Prostate gland (tissue), 2 donors: Measurements from ENCODE around the gene HSP90AB1. TPM values are rescaled to one million over a fixed set of nuclear protein-coding genes. Genes with fewer than 3 reads are reported as not detected.

ENCODE experiments used
- DNase-seq: peaks from one replicate; pipeline ENCODE4 v3.0.0-alpha.2; 2019; ENCODE audit warnings: low spot score
- H3K27ac ChIP-seq, 2 donors: fragments of 200-600 bp; sonication (generic); 2 replicates each; pipeline ENCODE4 v1.5.1; 2017 to 2019
- H3K27me3 ChIP-seq: fragments of 200-600 bp; sonication (generic); replicated peaks from 2 replicates; pipeline ENCODE4 v1.5.1; 2019; ENCODE audit not compliant: insufficient read depth
- H3K36me3 ChIP-seq, 2 donors: fragments of 200-600 bp; sonication (generic); 1 replicate in 1 of 2; 2 replicates in 1 of 2; pipeline versions ENCODE4 v1.5.1 to v1.8.1; 2017 to 2019
- H3K4me1 ChIP-seq: fragments of 200-600 bp; sonication (generic); replicated peaks from 2 replicates; pipeline ENCODE4 v1.5.1; 2019
- H3K4me3 ChIP-seq, 2 donors: fragments of 200-600 bp; sonication (generic); 2 replicates each; pipeline ENCODE4 v1.5.1; 2017 to 2019
- H3K9me3 ChIP-seq: fragments of 200-600 bp; sonication (generic); 2 replicates; pipeline ENCODE4 v1.5.1; 2017
- POLR2A ChIP-seq: fragments of 450-650 bp; IDR thresholded peaks from one replicate; pipeline ENCODE4 v1.6.1; 2016; ENCODE audit warnings: antibody characterized with exemption, mild to moderate bottlenecking
- POLR2AphosphoS5 ChIP-seq: sonication (generic); formaldehyde crosslinking; IDR thresholded peaks from one replicate; pipeline ENCODE4 v1.6.1; 2017; ENCODE audit warnings: antibody characterized with exemption
- WGBS: methylation state at CpG from one replicate; pipeline ENCODE4 v1.1.5; 2018; 5-methylcytosine and 5-hydroxymethylcytosine counted together
- intact Hi-C: fragments of 100-400 bp; cut with DNase I; formaldehyde crosslinking; loops from one replicate; pipeline ENCODE4 v1.14.2; 2022
- total RNA-seq, 2 donors: library from RNA; depleted of rRNA; stranded (reverse); fragments of >200 nt; gene quantifications; one replicate each; pipeline ENCODE4 v1.1.0, GENCODE V29; 2016
- TF ChIP-seq, protein P1 (sequence below), 4 experiments: fragments of 200-600 bp in 2 of 4; fragments of 450-650 bp in 2 of 4; sonication (generic) in 2 of 4; IDR thresholded peaks; 1 replicate in 3 of 4; 2 replicates in 1 of 4; pipeline ENCODE4 v1.5.1; 2016 to 2019; ENCODE audit warnings: antibody characterized with exemption in 4 of 4, mild to moderate bottlenecking in 2 of 4, moderate library complexity in 2 of 4

Gene HSP90AB1
- total RNA-seq, 2 donors from 2014 or later, result 650 to 805 TPM

DNA sequence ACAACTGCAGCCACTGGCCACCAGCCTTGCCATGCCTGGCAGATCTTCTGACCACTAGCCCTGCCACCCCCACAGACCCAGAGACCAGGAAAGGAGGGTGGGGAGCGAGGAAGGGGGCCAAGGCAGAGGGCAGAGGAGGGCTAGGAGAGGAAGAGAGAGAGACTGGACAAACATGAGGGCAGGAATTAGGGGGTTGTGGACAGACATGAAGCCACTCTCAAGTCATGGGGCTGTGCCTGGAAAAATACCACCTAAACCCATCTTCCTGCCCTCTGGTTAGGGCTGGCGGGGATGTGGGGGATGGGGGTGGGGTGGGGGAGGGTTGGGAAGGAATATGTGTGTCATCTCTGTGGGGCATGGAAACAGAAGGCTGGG, 25.0 kb upstream of the HSP90AB1 start:
- no peaks in the 10 kb centered on the region for H3K36me3 ChIP-seq
- 84% methylated on average over 2 of the region's 2 CpGs for WGBS
- H3K9me3 ChIP-seq, result no peaks in the 10 kb centered on the region
- H3K27me3 ChIP-seq, result no peaks in the 10 kb centered on the region
- TF ChIP-seq POLR2AphosphoS5 (no peak), POLR2A (no peak)
- TF ChIP-seq, protein P1, sequence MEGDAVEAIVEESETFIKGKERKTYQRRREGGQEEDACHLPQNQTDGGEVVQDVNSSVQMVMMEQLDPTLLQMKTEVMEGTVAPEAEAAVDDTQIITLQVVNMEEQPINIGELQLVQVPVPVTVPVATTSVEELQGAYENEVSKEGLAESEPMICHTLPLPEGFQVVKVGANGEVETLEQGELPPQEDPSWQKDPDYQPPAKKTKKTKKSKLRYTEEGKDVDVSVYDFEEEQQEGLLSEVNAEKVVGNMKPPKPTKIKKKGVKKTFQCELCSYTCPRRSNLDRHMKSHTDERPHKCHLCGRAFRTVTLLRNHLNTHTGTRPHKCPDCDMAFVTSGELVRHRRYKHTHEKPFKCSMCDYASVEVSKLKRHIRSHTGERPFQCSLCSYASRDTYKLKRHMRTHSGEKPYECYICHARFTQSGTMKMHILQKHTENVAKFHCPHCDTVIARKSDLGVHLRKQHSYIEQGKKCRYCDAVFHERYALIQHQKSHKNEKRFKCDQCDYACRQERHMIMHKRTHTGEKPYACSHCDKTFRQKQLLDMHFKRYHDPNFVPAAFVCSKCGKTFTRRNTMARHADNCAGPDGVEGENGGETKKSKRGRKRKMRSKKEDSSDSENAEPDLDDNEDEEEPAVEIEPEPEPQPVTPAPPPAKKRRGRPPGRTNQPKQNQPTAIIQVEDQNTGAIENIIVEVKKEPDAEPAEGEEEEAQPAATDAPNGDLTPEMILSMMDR (IDR thresholded peaks at IDR 0.05), result no peak
- peaks cover 17% of the 10 kb centered on the region for H3K4me1 ChIP-seq
- H3K27ac ChIP-seq, result peak overlapping the region; percentile 78 to 89
- DNase-seq, result no peak
- intact Hi-C loops, result no loop called here
- H3K4me3 ChIP-seq, result no peak overlapping the region

DNA sequence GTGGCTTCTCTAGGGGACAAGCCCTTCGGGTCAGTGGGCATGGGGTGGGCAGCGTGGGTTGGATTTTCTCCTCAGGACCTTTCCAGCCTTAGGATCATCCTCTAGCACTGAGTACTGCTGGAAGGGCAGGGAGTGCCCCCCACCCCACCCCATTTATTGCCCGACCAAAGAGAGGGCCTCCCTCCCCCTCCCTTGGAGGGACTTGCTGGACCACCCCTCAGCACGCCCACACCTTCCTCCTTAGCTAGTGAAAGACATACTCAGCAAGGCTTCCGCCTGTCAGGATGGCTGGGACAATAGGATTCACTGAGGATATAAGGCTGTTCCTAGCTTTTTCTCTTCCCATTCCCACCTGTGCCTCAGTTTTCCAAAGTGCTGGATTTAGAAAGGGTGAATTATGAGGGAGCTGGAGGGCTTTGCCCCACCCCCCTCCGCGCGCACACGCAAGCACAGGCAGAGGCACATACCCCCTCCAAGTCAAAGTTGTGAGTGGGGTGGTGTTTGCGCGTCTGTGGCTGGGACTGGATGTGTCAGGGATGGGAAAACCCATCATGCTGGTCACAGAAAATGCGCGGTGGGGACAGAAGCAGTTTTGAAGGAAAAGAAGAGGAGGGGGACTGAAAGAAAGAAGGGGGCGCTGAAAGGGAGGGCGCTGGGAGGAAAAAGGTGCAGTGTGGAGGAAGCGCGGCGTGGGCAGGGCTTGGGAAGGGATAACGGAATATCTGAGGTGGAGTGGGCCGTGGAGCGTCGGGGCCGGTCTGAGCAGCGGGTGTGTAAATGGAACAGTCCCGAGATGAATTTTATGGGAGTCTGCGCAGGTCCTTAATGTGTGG, 24.2 kb upstream of the HSP90AB1 start:
- Histone ChIP-seq H3K27ac (peak overlapping the region; percentile 78 to 89), H3K4me3 (peak overlapping the region; percentile 54 to 55), H3K36me3 (no peaks in the 10 kb centered on the region), H3K27me3 (no peaks in the 10 kb centered on the region), H3K4me1 (peaks cover 14% of the 10 kb centered on the region), H3K9me3 (no peaks in the 10 kb centered on the region)
- TF ChIP-seq, protein P1 (IDR thresholded peaks at IDR 0.05), result no peak
- no peak for TF ChIP-seq POLR2A
- TF ChIP-seq POLR2AphosphoS5, result no peak
- intact Hi-C loops, result no loop called here
- whole genome bisulfite sequencing, result 26% methylated on average over 26 of the region's 26 CpGs
- DNase-seq, result no peak

DNA sequence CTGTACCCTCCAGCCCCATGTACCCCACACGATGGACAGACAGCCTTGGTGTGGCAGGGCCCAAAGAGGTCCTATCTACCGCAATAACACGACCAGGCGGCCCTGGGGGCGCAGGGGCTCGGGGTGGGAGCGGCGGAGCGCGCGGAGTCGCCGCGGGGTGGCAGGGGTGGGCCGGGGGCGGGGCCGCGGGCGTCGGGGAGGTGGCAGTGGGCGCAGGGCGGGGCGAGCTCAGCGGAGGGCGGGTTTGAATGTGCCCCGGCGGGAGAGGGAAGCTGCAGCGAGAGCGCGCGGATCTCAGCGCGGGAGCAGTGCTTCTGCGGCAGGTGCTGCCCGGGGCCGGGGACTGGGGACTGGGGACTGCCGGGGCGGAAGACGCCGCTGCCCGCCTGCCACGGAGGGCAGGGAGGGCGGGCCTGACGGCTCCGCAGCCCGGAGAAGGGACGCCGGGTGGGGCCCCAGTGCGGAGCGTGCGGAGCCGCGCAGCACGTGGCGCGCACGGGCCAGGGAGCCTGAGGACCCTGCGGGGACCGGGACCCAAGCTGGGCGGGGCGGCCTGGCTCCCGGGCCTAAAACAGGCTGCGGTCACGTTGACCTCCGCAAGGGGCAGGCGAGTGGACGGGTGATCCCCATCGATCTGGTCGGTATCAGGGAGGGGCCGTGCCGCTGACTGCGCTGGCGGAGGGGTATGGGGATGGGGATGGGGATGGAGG, 23.4 kb upstream of the HSP90AB1 start, which contains the start of gene SLC29A1:
TSS of gene SLC29A1 (plus strand) at position 277 of the 710 bp plus-strand sequence. CDS start 3,719 bp downstream, outside the sequence.
- peaks cover 12% of the 10 kb centered on the region for H3K4me1 ChIP-seq
- no peaks in the 10 kb centered on the region for H3K36me3 ChIP-seq
- H3K4me3 ChIP-seq, result peak within 1 kb of the TSS; percentile 54 to 55
- H3K27ac ChIP-seq, result peak within 1 kb of the TSS; percentile 78 to 89
- DNase-seq, result peak; percentile 81
- no peaks in the 10 kb centered on the region for H3K9me3 ChIP-seq
- TF ChIP-seq POLR2AphosphoS5, result peak; percentile 46
- TF ChIP-seq, protein P1 (IDR thresholded peaks at IDR 0.05), result peak in 1 of 4 experiments; percentile 13
- TF ChIP-seq POLR2A, result peak; percentile 66
- H3K27me3 ChIP-seq, result no peaks in the 10 kb centered on the region
- intact Hi-C loops, result no loop called here
- WGBS, result under 1% methylated on average over 48 of the region's 73 CpGs

DNA sequence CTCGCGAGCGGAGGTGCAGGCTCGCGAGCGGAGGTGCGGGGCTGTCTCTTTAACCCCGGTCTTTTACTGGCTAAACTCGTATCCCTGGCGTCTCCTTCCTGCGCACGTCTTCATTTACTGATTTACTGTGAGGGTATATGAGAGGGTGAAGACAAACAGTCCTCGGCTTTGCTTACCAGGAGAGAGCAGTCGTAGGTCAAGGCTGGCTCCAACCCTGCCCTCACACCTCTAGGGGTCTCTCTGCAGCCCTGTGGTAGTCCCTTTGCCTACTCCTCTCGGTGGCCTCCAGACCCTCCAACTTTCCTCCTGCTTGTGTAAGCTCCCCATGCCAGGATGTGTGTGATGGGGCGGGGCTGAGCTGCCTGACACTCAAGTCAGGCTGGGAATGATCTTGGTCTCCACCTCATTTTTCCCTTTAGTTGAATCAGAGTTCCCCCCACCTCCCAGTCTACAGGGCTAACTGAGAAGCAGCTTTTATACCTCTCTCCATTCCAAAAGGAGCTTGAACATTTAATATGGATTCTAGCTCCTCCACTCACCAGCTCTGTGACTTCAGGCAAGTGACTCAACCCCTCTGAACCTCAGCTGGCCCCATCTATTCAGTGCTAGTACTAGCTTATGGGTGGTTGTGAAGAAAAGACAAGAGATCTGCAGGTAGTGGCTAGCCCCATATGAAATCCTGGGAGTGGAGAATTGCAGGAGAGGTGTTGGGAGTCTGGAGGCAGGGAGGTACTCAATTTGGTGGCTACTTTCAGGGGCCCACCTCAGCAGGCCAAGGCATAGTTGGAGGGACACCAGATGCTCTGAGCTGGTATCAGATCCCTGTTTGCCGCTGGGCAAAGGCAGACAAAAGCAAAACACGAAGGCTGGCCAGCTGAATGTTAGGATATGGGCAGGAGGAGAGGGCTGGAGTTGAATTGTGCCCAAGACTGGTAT, 22.6 kb upstream of the HSP90AB1 start:
- peaks cover 12% of the 10 kb centered on the region for H3K4me1 ChIP-seq
- intact Hi-C loops, result no loop called here

DNA sequence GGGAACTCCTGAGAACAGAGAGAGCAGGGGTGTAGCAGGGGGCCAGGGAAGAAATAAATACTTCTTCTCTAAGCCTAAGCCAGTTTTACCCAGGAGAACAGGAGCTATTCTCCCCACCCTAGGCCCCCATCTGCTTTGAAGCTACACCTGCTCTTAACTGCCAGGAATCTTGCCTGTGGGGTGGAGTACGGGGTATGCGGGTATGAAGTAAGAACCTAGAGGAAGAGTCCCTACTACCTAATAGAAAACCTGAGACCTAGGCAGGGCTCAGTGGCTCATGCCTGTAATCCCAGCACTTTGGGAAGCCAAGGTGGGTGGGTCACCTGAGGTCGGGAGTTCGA, 22.0 kb upstream of the HSP90AB1 start:
- Histone ChIP-seq H3K27ac (no peak overlapping the region), H3K36me3 (no peaks in the 10 kb centered on the region), H3K4me1 (peaks cover 12% of the 10 kb centered on the region), H3K4me3 (no peak overlapping the region), H3K27me3 (no peaks in the 10 kb centered on the region), H3K9me3 (no peaks in the 10 kb centered on the region)
- TF ChIP-seq POLR2A, result no peak
- TF ChIP-seq POLR2AphosphoS5, result no peak
- TF ChIP-seq, protein P1 (IDR thresholded peaks at IDR 0.05), result no peak
- intact Hi-C loops, result no loop called here
- no peak for DNase-seq
- WGBS, result 88% methylated on average over 4 of the region's 4 CpGs

More for the DNA sequence above, 22.6 kb upstream of the HSP90AB1 start:
- 8% methylated on average over 18 of the region's 18 CpGs for WGBS
- DNase-seq, result no peak
- Histone ChIP-seq H3K9me3 (no peaks in the 10 kb centered on the region), H3K4me3 (peak overlapping the region; percentile 54 to 55), H3K27me3 (no peaks in the 10 kb centered on the region), H3K36me3 (no peaks in the 10 kb centered on the region), H3K27ac (peak overlapping the region; percentile 78 to 89)
- no peak for TF ChIP-seq POLR2A
